Adrenal gland (tissue), 5 donors: ENCODE results near the gene EEF1AKMT2.

Source experiments
- CTCF ChIP-seq, 6 experiments: fragments of 450-650 bp in 4 of 6; fragments of 200-600 bp in 2 of 6; sonication (generic) in 1 of 6; IDR thresholded peaks; 1 replicate in 5 of 6; 2 replicates in 1 of 6; pipeline versions ENCODE4 v1.5.1 to v1.8.0; 2016 to 2021; ENCODE audit warnings: antibody characterized with exemption in 6 of 6, mild to moderate bottlenecking in 2 of 6, moderate library complexity in 1 of 6
- POLR2A ChIP-seq, 2 donors: fragments of 450-650 bp; IDR thresholded peaks; one replicate each; pipeline ENCODE4 v1.6.1; 2017; ENCODE audit warnings: antibody characterized with exemption in 2 of 2, mild to moderate bottlenecking in 2 of 2, moderate library complexity in 1 of 2
- donor health status: DM: no; HTN: no; CAD: no.

- TF ChIP-seq CTCF (IDR thresholded peaks at IDR 0.05), result no peak
- no peak for TF ChIP-seq POLR2A (IDR thresholded peaks at IDR 0.05)
Observed at GRCh38 chr10:124712704-124713407, 78.8 kb downstream of the EEF1AKMT2 start.
